ENCODE data around the gene CCDC85A.
A peak's percentile ranks its signal among the peaks of the same experiment; 100 is the strongest.

The CCDC85A gene

DNA sequence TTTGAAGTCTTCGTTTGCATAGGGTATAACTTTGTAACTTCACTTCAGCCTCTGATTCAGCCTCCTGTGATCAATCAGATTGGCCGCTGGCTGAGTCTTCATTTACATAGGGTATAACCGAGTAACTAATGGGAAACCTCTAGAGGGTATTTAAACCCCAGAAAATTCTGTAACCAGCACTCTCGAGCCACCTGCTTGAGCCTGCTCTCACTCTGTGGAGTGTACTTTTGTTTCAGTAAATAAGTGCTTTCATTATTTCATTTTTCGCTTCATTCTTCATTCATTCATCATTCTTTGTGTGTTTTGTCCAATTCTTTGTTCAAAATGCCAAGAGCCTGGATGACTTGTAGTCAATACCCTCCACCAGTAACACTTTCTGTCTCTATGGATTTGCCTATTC, 56.4 kb downstream of the CCDC85A start:
- no peak for DNase-seq (ENCODE audit: low read depth)

GRCh38 chr2:56244506-56244905, 60.7 kb downstream of the CCDC85A start:
- no peak for DNase-seq (ENCODE audit: low read depth)

DNA sequence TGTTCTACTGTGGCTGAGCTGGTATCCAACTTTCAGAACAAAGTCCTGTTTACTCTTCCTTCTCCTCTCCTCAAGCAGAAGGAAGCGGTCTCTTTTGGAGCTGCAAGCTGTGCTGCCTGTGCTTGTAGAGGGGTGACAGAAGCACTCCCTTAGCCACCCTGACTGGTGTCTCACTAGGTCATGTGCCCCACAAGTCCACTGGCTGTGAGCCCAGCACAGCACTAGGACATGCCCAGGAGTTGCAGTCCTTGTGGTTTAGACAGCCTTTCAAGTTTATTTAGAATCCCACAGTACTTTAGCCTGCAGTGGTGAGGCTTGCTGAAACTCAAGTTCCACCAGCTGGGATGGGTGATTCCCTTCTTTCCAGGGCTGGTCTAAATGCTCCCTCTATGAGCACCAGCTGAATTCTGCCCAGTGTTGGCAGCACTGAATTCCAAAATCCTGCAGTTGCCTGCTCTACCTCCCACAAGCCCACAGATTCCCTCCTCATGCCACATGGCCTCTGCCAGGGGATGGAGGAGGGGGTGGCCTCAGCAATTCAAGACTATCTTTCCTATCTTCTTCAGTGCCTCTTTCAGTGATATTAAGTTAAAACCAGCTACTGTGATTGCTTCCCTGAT, 61.2 kb downstream of the CCDC85A start:
- peak; percentile 57 for DNase-seq (ENCODE audit: low read depth)

DNA sequence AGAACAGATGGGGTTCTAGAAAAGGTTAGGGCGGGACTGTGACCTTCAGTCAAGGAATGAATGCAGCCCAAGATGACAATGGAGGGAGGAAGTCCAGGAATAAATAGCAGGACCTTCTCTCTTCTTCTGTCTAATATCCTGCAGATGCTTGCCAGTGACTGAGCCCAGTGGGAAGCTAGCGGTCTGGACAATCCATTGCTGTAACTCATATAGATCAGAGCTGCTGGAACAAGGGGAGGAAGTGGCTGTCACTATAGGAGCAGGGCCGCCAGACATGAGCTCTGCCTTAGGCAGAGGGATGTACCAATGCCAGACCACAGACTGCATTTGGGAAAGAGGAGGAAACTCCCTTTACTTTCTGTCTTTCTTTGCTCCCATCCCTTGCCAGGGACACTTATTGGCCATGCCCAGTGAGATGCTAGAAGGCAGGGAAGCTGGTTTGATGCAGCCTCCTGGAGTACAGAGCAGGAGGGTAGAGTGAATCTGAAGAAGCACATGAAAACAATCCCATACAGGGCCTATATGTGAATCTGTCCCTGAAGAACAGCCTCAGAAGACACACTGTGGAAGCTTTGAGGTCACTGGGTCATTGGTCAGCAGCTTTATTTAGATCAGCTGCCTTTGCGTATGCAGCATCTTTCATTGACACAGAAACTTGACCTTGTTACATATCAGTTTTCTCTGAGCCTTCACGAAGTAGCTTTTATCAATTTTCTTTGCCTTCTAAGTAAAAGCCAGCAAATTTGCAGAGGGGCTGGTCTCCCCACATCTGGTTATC, 65.4 kb downstream of the CCDC85A start:
- DNase-seq (ENCODE audit: low read depth), result peak; percentile 68

GRCh38 chr2:56250153-56250729, 66.5 kb downstream of the CCDC85A start:
- no peak for DNase-seq (ENCODE audit: low read depth)

DNA sequence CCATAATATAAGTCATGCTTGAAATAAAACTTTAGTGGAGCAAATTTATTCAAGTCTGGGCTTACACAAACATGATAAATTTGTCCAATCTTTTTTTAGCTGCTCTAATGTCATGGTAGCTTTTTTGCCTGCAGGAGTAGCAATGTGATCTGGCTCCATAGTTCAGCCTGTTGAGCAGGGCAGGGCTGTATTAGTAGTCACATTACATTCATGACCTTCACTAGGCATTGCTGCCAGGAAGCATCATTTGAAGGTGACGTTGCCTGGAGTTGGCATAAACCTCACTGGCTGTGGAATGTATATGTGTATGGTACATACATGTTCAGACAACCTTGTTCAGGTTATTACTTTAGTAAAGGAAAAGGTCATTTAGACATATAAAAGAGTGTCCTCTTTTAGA, 76.6 kb downstream of the CCDC85A start:
- no peak for DNase-seq (ENCODE audit: low read depth)

DNA sequence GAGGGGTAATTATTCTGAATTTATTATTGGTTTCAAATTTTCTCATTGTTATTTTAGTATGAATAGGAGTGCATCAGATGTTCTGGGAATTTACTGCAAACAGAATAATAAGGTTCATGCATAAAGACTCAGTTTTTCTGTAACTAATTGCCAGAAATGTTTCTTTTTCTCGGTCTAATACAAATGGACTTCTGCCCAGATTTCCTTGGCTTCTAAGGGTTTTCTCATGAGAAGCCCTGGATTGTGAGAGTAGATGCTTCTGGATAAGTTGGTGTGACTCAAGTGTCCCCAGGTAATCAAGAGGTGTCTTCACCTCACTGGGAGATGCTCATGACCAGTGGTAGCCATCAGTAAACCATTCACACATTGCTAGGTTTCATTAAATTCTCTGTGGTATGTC, 78.5 kb downstream of the CCDC85A start:
- DNase-seq (ENCODE audit: low read depth), result no peak

- no peak for DNase-seq (ENCODE audit: low read depth)
Measured at GRCh38 chr2:56263876-56264275, 80.1 kb downstream of the CCDC85A start.

DNA sequence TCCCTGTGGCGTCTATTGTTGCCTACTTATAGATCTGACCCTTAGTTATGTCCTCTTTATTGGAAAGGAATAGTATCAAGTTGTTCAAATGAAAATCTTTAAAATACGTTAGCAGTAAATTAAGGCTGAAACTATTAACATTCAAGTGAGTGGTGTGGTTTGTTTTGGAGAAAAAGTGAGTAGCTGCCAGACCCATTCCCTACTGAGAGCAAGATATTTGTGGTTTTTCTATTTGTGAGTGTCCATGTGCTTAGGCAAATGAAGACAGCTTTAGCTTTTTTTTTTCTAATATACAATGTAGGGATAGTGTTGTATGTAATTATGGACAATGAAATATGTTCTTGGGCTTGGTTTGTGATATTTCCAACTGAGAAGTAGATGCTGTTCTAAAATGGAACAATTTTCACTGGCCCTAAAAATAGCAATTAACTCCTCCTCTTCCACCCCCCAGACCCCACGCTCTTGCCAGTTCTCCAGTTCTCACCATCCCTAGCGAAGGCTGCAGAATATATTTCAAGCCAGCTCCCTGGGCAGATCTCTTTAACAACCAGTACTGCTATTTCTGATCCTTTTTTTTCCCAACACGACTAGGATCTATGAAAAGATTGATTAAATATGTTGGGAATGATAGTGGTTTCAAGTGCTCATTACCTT, 83.1 kb downstream of the CCDC85A start:
- DNase-seq (ENCODE audit: low read depth), result peak; percentile 23

GRCh38 chr2:56267415-56267788, 83.6 kb downstream of the CCDC85A start:
- DNase-seq (ENCODE audit: low read depth), result no peak

DNA sequence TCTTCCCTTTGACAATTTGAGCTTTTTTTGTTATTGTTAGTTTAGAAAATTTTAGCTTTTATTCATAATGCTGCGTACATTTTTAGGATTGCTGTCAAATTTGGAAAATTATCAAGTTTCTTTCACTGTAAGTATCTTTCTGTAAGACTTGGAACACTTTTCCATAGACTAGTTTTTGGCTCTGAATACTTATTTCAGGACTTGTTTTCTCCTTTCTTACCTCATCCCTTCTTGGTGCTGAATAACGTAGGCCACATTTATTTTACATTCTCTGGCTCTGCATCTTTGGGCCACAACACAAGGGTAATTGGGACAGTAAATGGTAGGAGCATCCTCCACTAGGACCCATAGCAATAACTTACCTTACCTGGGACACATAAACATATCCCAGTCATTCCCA, 85.1 kb downstream of the CCDC85A start:
- no peak for DNase-seq (ENCODE audit: low read depth)

GRCh38 chr2:56271275-56271674, 87.5 kb downstream of the CCDC85A start:
- no peak for DNase-seq (ENCODE audit: low read depth)

GRCh38 chr2:56285224-56285623, 101.4 kb downstream of the CCDC85A start:
- DNase-seq (ENCODE audit: low read depth), result no peak

GRCh38 chr2:56286936-56287335, 103.1 kb downstream of the CCDC85A start:
- no peak for DNase-seq (ENCODE audit: low read depth)

GRCh38 chr2:56287508-56287907, 103.7 kb downstream of the CCDC85A start:
- DNase-seq (ENCODE audit: low read depth), result peak; percentile 23

GRCh38 chr2:56287974-56288373, 104.2 kb downstream of the CCDC85A start:
- DNase-seq (ENCODE audit: low read depth), result peak; percentile 27

DNA sequence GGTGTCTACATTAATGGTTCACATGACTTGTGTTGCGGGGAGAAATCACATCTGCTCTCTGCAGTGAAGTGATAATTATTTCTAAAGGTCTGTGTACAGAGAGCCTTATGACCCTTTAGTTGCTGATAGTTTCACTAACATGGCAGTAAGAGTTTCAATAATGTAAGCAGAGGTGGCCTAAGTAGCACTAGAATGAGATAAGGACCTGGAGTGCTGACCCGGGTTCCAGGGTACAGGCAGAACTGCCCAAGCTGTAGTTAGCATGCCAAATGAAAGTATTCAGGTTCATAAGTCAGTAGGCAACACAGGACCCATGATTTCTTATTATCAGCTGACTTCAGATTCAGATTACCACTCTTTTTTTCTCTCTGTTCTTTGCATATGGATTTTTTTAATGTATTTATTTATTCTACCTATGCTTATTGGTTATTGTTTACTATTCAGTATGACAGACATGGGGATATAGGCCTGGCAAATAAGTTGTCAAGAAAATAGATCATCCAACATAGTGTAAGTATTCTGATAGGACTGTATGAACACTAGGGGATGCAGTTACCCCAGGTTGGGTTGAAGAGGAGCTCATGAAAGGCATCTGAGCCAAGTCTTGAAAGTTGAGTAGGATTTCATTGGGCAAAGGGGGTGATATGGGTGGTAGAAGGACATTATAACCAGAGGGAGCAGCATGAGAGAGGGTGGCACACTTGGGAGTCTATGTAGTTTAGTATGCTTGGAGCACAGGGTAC, 105.2 kb downstream of the CCDC85A start:
- DNase-seq (ENCODE audit: low read depth), result no peak

GRCh38 chr2:56291711-56292110, 107.9 kb downstream of the CCDC85A start:
- DNase-seq (ENCODE audit: low read depth), result no peak

DNA sequence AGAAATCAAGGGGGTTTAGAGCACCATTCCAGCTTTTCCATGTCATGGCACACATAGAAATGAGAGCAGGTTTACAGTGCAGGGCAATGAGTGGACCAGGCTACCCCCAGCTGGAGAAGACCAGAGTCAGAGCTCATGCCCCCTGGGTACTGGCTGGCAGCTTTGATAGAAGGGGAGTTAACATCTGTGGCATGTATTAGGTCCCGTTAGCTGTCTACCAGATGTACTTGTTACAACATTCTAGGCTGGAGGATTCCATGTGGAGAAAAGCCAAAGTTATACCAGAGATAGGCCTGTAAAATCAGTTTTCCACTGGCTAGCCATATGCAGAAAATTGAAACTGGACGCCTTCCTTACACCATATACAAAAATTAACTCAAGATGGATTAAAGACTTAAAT, 109.2 kb downstream of the CCDC85A start:
- no peak for DNase-seq (ENCODE audit: low read depth)

DNA sequence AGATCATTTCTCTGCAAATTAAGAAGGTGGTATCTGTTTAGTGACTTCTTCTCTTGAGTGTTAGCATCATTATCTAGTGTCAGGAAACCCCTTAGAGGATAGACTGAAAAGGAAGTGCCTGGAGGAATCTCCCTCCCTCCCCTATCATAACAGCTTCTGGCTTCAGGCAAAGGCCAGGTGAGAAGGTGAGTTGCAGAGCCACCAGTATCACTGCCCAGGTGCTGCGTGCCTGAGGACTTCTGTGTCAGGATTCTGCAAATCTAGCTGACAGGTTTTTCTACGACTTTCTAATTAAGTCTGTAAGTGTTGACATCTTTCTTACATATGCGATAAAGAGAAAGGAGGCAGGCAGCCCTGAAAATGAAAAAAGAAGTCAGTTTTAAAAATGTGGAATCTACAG, 111.9 kb downstream of the CCDC85A start:
- no peak for DNase-seq (ENCODE audit: low read depth)

GRCh38 chr2:56297671-56298070, 113.9 kb downstream of the CCDC85A start:
- no peak for DNase-seq (ENCODE audit: low read depth)

GRCh38 chr2:56299171-56299691, 115.4 kb downstream of the CCDC85A start:
- DNase-seq (ENCODE audit: low read depth), result peak; percentile 64
